HepG2 (cell line): ENCODE data around the gene AGAP1. TPM values are rescaled to one million over a fixed set of nuclear protein-coding genes. Genes with fewer than 3 reads are reported as not detected.

Experiments used
- ATAC-seq: fragments of 200-7000 bp; cut with Tn5 transposase; 3 replicates; pipeline ENCODE4 v1.9.1; 2020; ENCODE audit warnings: mild to moderate bottlenecking, moderate library complexity
- BruUV-seq: library from RNA; stranded (reverse); fragments of 400-500 nt; replicated peaks from 2 replicates; lab custom pipeline; 2021; lab: Mats Ljungman, UMichigan
- CTCF ChIA-PET: fragments of 300-600 bp; formaldehyde crosslinking; extraction: SDS; loops from one replicate; lab custom pipeline; 2021; ENCODE audit warnings: low total read pairs, inconsistent platforms, low intra/inter-chr PET ratio; lab: Yijun Ruan, JAX
- POLR2A ChIA-PET: fragments of 350-600 bp; sonication (Branson Sonifier 250); formaldehyde crosslinking; loops from one replicate; lab custom pipeline; 2020; ENCODE audit warnings: antibody characterized with exemption, inconsistent platforms; lab: Yijun Ruan, JAX
- DNase-seq: peaks from one replicate; pipeline ENCODE4 v3.0.0-alpha.2; 2015; ENCODE audit warnings: low spot score
- FAIRE-seq: peaks from 3 replicates; lab custom pipeline; 2011; peaks lifted over from hg19 to GRCh38; lab: Jason Lieb, UNC
- H2AFZ ChIP-seq: one replicate; pipeline ENCODE4 v1.6.1; 2011; ENCODE audit warnings: low read length, inconsistent platforms
- H3K27ac ChIP-seq: fragments of 300-600 bp; 3 replicates; pipeline ENCODE4 v1.8.0; 2011; ENCODE audit warnings: mixed run types, mild to moderate bottlenecking, mixed read lengths, low read length, inconsistent platforms; ENCODE audit not compliant: insufficient read depth; ENCODE audit errors: extremely low read length
- H3K27me3 ChIP-seq, 2 experiments: fragments of 200-600 bp in 1 of 2; 2 replicates in 1 of 2; 3 replicates in 1 of 2; pipeline versions ENCODE4 v1.6.0 to v1.8.0; 2011; ENCODE audit warnings: low read length in 2 of 2, mild to moderate bottlenecking in 2 of 2, moderate library complexity in 2 of 2, inconsistent platforms in 1 of 2; ENCODE audit not compliant: insufficient read depth in 2 of 2, control insufficient read depth in 1 of 2
- H3K36me3 ChIP-seq, 2 experiments: fragments of 200-600 bp in 1 of 2; replicated peaks in 1 of 2; 2 replicates in 1 of 2; 3 replicates in 1 of 2; pipeline versions ENCODE4 v1.5.1 to v1.8.0; 2011; ENCODE audit warnings: low read length in 2 of 2, inconsistent platforms in 1 of 2; ENCODE audit not compliant: insufficient read depth in 2 of 2, control insufficient read depth in 1 of 2
- H3K4me1 ChIP-seq: 2 replicates; pipeline ENCODE4 v1.5.1; 2012; ENCODE audit warnings: low read length, inconsistent platforms; ENCODE audit not compliant: insufficient read depth
- H3K4me2 ChIP-seq: 2 replicates; pipeline ENCODE4 v1.6.0; 2011; ENCODE audit warnings: low read depth, low read length, inconsistent platforms
- H3K4me3 ChIP-seq, 3 experiments: fragments of 200-600 bp in 1 of 3; sonication (generic), shearing (Covaris generic) in 1 of 3; replicated peaks in 1 of 3; 2 replicates each; pipeline ENCODE4 v1.5.1; 2011 to 2016; ENCODE audit warnings: low read length in 3 of 3, inconsistent platforms in 2 of 3, low read depth in 2 of 3, mild to moderate bottlenecking in 2 of 3, control low read depth in 1 of 3, mixed read lengths in 1 of 3; ENCODE audit not compliant: insufficient read depth in 1 of 3
- H3K79me2 ChIP-seq: one replicate; pipeline ENCODE4 v1.6.1; 2011; ENCODE audit warnings: low read length, inconsistent platforms; ENCODE audit not compliant: insufficient read depth
- H3K9ac ChIP-seq: 2 replicates; pipeline ENCODE4 v1.6.0; 2011; ENCODE audit warnings: mild to moderate bottlenecking, low read depth, low read length, inconsistent platforms; ENCODE audit not compliant: insufficient read depth
- H3K9me3 ChIP-seq: 2 replicates; pipeline ENCODE4 v1.5.1; 2012; ENCODE audit warnings: mild to moderate bottlenecking, low read length
- H4K20me1 ChIP-seq: 2 replicates; pipeline ENCODE4 v1.6.0; 2011; ENCODE audit warnings: inconsistent platforms, mild to moderate bottlenecking, low read length, moderate library complexity; ENCODE audit not compliant: insufficient read depth
- HMG20A ChIP-seq: IDR thresholded peaks from 2 replicates; pipeline ENCODE4 v1.6.1; 2016; ENCODE audit warnings: borderline replicate concordance
- HOXA7 ChIP-seq: sonication (generic); formaldehyde crosslinking; IDR thresholded peaks from 2 replicates; pipeline ENCODE4 v1.8.1; 2022; ENCODE audit warnings: mild to moderate bottlenecking, missing genetic modification reagents, moderate library complexity
- JARID2 ChIP-seq: sonication (generic); formaldehyde crosslinking; IDR thresholded peaks from 2 replicates; pipeline ENCODE4 v1.8.1; 2023; ENCODE audit warnings: missing genetic modification reagents, inconsistent platforms; ENCODE audit not compliant: insufficient replicate concordance
- NCOA2 ChIP-seq: sonication (generic); formaldehyde crosslinking; IDR thresholded peaks from 2 replicates; pipeline ENCODE4 v1.8.0; 2022; ENCODE audit warnings: inconsistent platforms
- REST ChIP-seq, 2 experiments: IDR thresholded peaks; 2 replicates each; pipeline ENCODE4 v1.6.1; 2011 to 2012; ENCODE audit warnings: low read length in 2 of 2, borderline replicate concordance in 1 of 2, low read depth in 1 of 2, mild to moderate bottlenecking in 1 of 2, moderate library complexity in 1 of 2
- SRSF4 ChIP-seq: fragments of 200-400 bp; formaldehyde crosslinking; IDR thresholded peaks from one replicate; pipeline ENCODE4 v1.6.1; 2018; ENCODE audit warnings: mild to moderate bottlenecking, low read depth, low read length, moderate library complexity; ENCODE audit not compliant: poor library complexity, severe bottlenecking
- TEAD2 ChIP-seq: sonication (generic); formaldehyde crosslinking; IDR thresholded peaks from 2 replicates; pipeline ENCODE4 v1.9.0; 2021; ENCODE audit warnings: missing genetic modification reagents
- U2AF2 ChIP-seq: fragments of 200-400 bp; formaldehyde crosslinking; IDR thresholded peaks from 2 replicates; pipeline ENCODE4 v1.6.1; 2017; ENCODE audit warnings: low read depth, mild to moderate bottlenecking, low read length
- ZBTB40 ChIP-seq, 2 experiments: fragments of 450-650 bp in 1 of 2; sonication (generic) in 1 of 2; formaldehyde crosslinking in 1 of 2; IDR thresholded peaks; 2 replicates each; pipeline versions ENCODE4 v1.6.1 to v1.8.0; 2016 to 2022; ENCODE audit warnings: antibody characterized with exemption in 1 of 2, mild to moderate bottlenecking in 1 of 2, missing genetic modification reagents in 1 of 2
- WGBS: methylation state at CpG from one replicate; pipeline ENCODE4 v1.1.6; 2017; ENCODE audit warnings: low lambda C conversion rate; 5-methylcytosine and 5-hydroxymethylcytosine counted together
- in situ Hi-C: cut with HindIII; loops from 2 replicates; pipeline ENCODE4 v1.10.0; 2017; ENCODE audit warnings: low pct_unique_long_range_greater_than_20kb; ENCODE audit not compliant: extremely low pct_ligation_motif_present
- intact Hi-C: fragments of 100-400 bp; cut with micrococcal nuclease; formaldehyde crosslinking; loops from one replicate; pipeline ENCODE4 v1.10.0; 2022; ENCODE audit not compliant: unreplicated experiment
- polyA plus RNA-seq, 8 experiments: library from polyadenylated mRNA; depleted of rRNA in 3 of 8; stranded (reverse) in 7 of 8; unstranded in 1 of 8; fragments of >200 nt; fragmentation: Illumina TruSeq in 4 of 8; extraction: Trizol in 4 of 8; gene quantifications; 2 replicates each; pipeline versions ENCODE4 v1.2.1 to v1.2.3, GENCODE V29; 2011 to 2016; ENCODE audit warnings: low read depth in 4 of 8, missing spikeins in 1 of 8, mixed read lengths in 1 of 8; ENCODE audit not compliant: insufficient read depth in 1 of 8
- total RNA-seq, 5 experiments: library from RNA; depleted of rRNA; stranded (reverse); fragments of >200 nt; fragmentation: Illumina TruSeq; extraction: Trizol; gene quantifications; 2 replicates each; pipeline ENCODE4 v1.2.3, GENCODE V29; 2016; ENCODE audit warnings: low read depth in 1 of 5

Gene AGAP1
- total and polyA plus RNA-seq, 2 of the 13 experiments (the other 11 are each of a cell fraction or from before 2014, with no cell fraction given) = 21.2 to 32.7 TPM

GRCh38 chr2:235608200-235608887, 114.5 kb downstream of the AGAP1 start (continued):
- TF ChIP-seq ZBTB40 (IDR thresholded peaks at IDR 0.05) = no peak
- no peak for TF ChIP-seq ZBTB40 (CRISPR knock-in tag; IDR thresholded peaks at IDR 0.05)
- TF ChIP-seq HMG20A (CRISPR knock-in tag) = no peak

GRCh38 chr2:235609321-235609720, 115.5 kb downstream of the AGAP1 start:
- Histone ChIP-seq H3K27me3 (no peaks in the 10 kb centered on the region), H3K36me3 (no peaks in the 10 kb centered on the region), H3K4me3 (no peak overlapping the region), H3K9ac (no peak overlapping the region), H2AFZ (no peak overlapping the region), H3K4me2 (no peak overlapping the region), H3K4me1 (peaks cover 16% of the 10 kb centered on the region), H3K9me3 (no peaks in the 10 kb centered on the region), H4K20me1 (peaks cover 25% of the 10 kb centered on the region), H3K79me2 (peaks cover 47% of the 10 kb centered on the region), H3K27ac (no peak overlapping the region)
- intact Hi-C loops = no loop called here
- WGBS = 97% methylated on average over 8 of the region's 11 CpGs
- no peak for FAIRE-seq
- no TSS peak for BruUV-seq
- in situ Hi-C loops = no loop called here
- DNase-seq = no peak
- ChIA-PET POLR2A (no interaction called here), CTCF (no interaction called here)
- no peak for ATAC-seq
- TF ChIP-seq TEAD2 (CRISPR knock-in tag) = no peak
- no peak for TF ChIP-seq NCOA2 (CRISPR knock-in tag)
- no peak for TF ChIP-seq REST (IDR thresholded peaks at IDR 0.05; ENCODE audit: borderline replicate concordance in 1 of 2, low read depth in 1 of 2, low read length in 2 of 2)
- TF ChIP-seq JARID2 = no peak
- no peak for TF ChIP-seq HOXA7 (CRISPR knock-in tag)
- no peak for TF ChIP-seq U2AF2
- TF ChIP-seq SRSF4 = no peak
